Heart left ventricle (tissue), 16 donors: ENCODE data around the gene COL15A1. TPM values are rescaled to one million over a fixed set of nuclear protein-coding genes. Genes with fewer than 3 reads are reported as not detected.

Source experiments
- ATAC-seq, 4 donors: fragments of 200-7000 bp; cut with Tn5 transposase; one replicate each; pipeline ENCODE4 v1.9.1; 2020 to 2022; ENCODE audit warnings: moderate library complexity in 4 of 4, mild to moderate bottlenecking in 3 of 4, moderate number of reproducible peaks in 1 of 4
- DNase-seq, 5 donors: peaks; one replicate each; pipeline ENCODE4 v3.0.0-alpha.2; 2020
- H3K27ac ChIP-seq, 12 donors: fragments of 200-600 bp; sonication (generic) in 4 of 12; one replicate each; pipeline versions ENCODE4 v1.5.0 to v1.8.0; 2016 to 2022; ENCODE audit warnings: mild to moderate bottlenecking in 2 of 12
- H3K27me3 ChIP-seq, 9 donors: fragments of 200-600 bp; sonication (generic) in 2 of 9; one replicate each; pipeline versions ENCODE4 v1.5.1 to v1.8.0; 2016 to 2022; ENCODE audit warnings: mild to moderate bottlenecking in 3 of 9
- H3K36me3 ChIP-seq, 9 donors: fragments of 200-600 bp; sonication (generic) in 2 of 9; one replicate each; pipeline versions ENCODE4 v1.5.0 to v1.8.0; 2018 to 2022; ENCODE audit warnings: mild to moderate bottlenecking in 2 of 9
- H3K4me1 ChIP-seq, 12 donors: fragments of 200-600 bp; sonication (generic) in 4 of 12; one replicate each; pipeline versions ENCODE4 v1.5.0 to v1.8.0; 2016 to 2022; ENCODE audit warnings: mild to moderate bottlenecking in 3 of 12
- H3K4me3 ChIP-seq, 12 donors: fragments of 200-600 bp; sonication (generic) in 4 of 12; one replicate each; pipeline versions ENCODE4 v1.5.0 to v1.8.0; 2017 to 2022; ENCODE audit warnings: mild to moderate bottlenecking in 9 of 12, moderate library complexity in 4 of 12
- H3K9me3 ChIP-seq, 12 donors: fragments of 200-600 bp; sonication (generic) in 4 of 12; one replicate each; pipeline versions ENCODE4 v1.5.0 to v1.8.0; 2016 to 2022; ENCODE audit warnings: mild to moderate bottlenecking in 1 of 12
- CTCF ChIP-seq, 12 donors: fragments of 200-600 bp; sonication (generic) in 4 of 12; IDR thresholded peaks; one replicate each; pipeline versions ENCODE4 v1.5.0 to v1.8.0; 2018 to 2022; ENCODE audit warnings: antibody characterized with exemption in 12 of 12, mild to moderate bottlenecking in 5 of 12
- POLR2A ChIP-seq, 2 donors: fragments of 450-650 bp; IDR thresholded peaks; one replicate each; pipeline ENCODE4 v1.6.1; 2017; ENCODE audit warnings: antibody characterized with exemption in 2 of 2, mild to moderate bottlenecking in 2 of 2, moderate library complexity in 2 of 2
- WGBS, 4 donors: extraction: QIAGEN DNeasy Blood & Tissue Kit in 2 of 4; methylation state at CpG; one replicate each; pipeline versions ENCODE4 v1.1.5 to v1.1.7; 2013 to 2018; 5-methylcytosine and 5-hydroxymethylcytosine counted together
- intact Hi-C, 10 donors: fragments of 100-400 bp; cut with DNase I; formaldehyde crosslinking; loops; one replicate each; pipeline versions ENCODE4 v1.11.1 to v1.14.2; 2022
- polyA plus RNA-seq, 2 donors: library from polyadenylated mRNA; stranded (reverse); fragments of 200-250 nt; gene quantifications; one replicate each; pipeline ENCODE4 v1.2.3, GENCODE V29; 2013
- total RNA-seq, 9 donors: library from RNA; depleted of rRNA in 2 of 9; stranded (reverse); fragments of >200 nt in 2 of 9; fragmentation: NEBNext Ultra II Directional in 3 of 9; extraction: Animal tissue kit (Norgen Biotek cat#: 25700) in 3 of 9; gene quantifications; one replicate each; pipeline versions ENCODE4 v1.1.0 to v1.2.4, GENCODE V29; 2016 to 2023
- donor health status: ischemic (EF 13 %, LVEDD 7.1; RV severe dilation, severe dysfunction).
- donor health status: healthy with polysubstance abuse.
- donor health status: DM: no; HTN: yes; CAD: no.
- donor health status: DM: no; HTN: no; CAD: no.
- donor health status: ischemic (EF 25% LVEDD 6.9; RV normal size, moderate dysfunction).
- donor health status: ischemic (EF 25% LVEDD 5.7; RV mildly dilated, moderate dysfunction).
- donor health status: healthy.
- donor health status: DM: yes; HTN: yes; CAD: no.
- donor health status: ischemic (EF 35%, LVEDD 5.7; RV mildly dilated, moderate dysfunction).
- donor health status: nonischemic (EF 11% LVEDD 7.7; RV severe dilation, severe dysfunction).
- donor health status: DM: yes; HTN: yes; CAD: no.
- donor health status: PGD.
- donor health status: ischemic (EF 29% LVEDD 5.4; RV normal size, mild dysfunction).
- donor health status: nonischemic (EF 23%, LVEDD 6.1; RV moderate dilation, normal function).

COL15A1 gene
- total and polyA plus RNA-seq, 11 donors: 12.4 to 81.0 (median 38.8) TPM

- intact Hi-C loops: no loop called here
- Histone ChIP-seq H3K4me1 (peaks cover 0 to 50% (median 12%) of the 10 kb centered on the region in 12 donors), H3K36me3 (peaks cover 0 to 98% (median 26%) of the 10 kb centered on the region in 9 donors)
Measured at GRCh38 chr9:99060621-99061020, 116.9 kb downstream of the COL15A1 start.

GRCh38 chr9:99062549-99062948 is 118.8 kb downstream of the COL15A1 start:
- H3K9me3 ChIP-seq: no peaks in the 10 kb centered on the region
- H3K27ac ChIP-seq: no peak overlapping the region
- peaks cover 0 to 31% (median 12%) of the 10 kb centered on the region in 12 donors for H3K4me1 ChIP-seq
- H3K4me3 ChIP-seq: no peak overlapping the region
- no peaks in the 10 kb centered on the region for H3K27me3 ChIP-seq
- WGBS, 4 donors: 97 to 100% (median 99%) methylated on average over 1 of the region's 1 CpG
- TF ChIP-seq CTCF (IDR thresholded peaks at IDR 0.05) (no peak), POLR2A (IDR thresholded peaks at IDR 0.05) (no peak)
- ATAC-seq (no peak), DNase-seq (no peak)
- peaks cover 0 to 98% (median 15%) of the 10 kb centered on the region in 9 donors for H3K36me3 ChIP-seq
- intact Hi-C loops: no loop called here

More at GRCh38 chr9:99060621-99061020, 116.9 kb downstream of the COL15A1 start:
- Histone ChIP-seq H3K4me3 (no peak overlapping the region), H3K9me3 (no peaks in the 10 kb centered on the region), H3K27me3 (no peaks in the 10 kb centered on the region), H3K27ac (peak overlapping the region in 3 of 12 donors; percentile 72 to 92 (median 78))
- TF ChIP-seq CTCF (IDR thresholded peaks at IDR 0.05) (no peak), POLR2A (IDR thresholded peaks at IDR 0.05) (no peak)
- WGBS, 4 donors: 91 to 94% (median 92%) methylated on average over 2 of the region's 2 CpGs
- no peak for ATAC-seq
- DNase-seq: no peak

- no peak for ATAC-seq
- Histone ChIP-seq H3K27me3 (no peaks in the 10 kb centered on the region), H3K27ac (no peak overlapping the region), H3K9me3 (no peaks in the 10 kb centered on the region), H3K36me3 (peaks cover 0 to 99% (median 15%) of the 10 kb centered on the region in 9 donors), H3K4me3 (no peak overlapping the region), H3K4me1 (peaks cover 0 to 23% (median 11%) of the 10 kb centered on the region in 12 donors)
- intact Hi-C loops: no loop called here
- 98 to 100% (median 100%) methylated on average over 1 of the region's 1 CpG for WGBS, 4 donors
- TF ChIP-seq POLR2A (IDR thresholded peaks at IDR 0.05) (no peak), CTCF (IDR thresholded peaks at IDR 0.05) (no peak)
- DNase-seq: no peak
Measured at GRCh38 chr9:99063522-99063921, 119.8 kb downstream of the COL15A1 start.

GRCh38 chr9:99066571-99066970 is 122.9 kb downstream of the COL15A1 start:
- intact Hi-C loops: no loop called here
- no peak overlapping the region for H3K4me3 ChIP-seq
- no peak overlapping the region for H3K27ac ChIP-seq
- H3K36me3 ChIP-seq: peaks cover 0 to 96% (median 15%) of the 10 kb centered on the region in 9 donors
- H3K9me3 ChIP-seq: no peaks in the 10 kb centered on the region
- H3K27me3 ChIP-seq: no peaks in the 10 kb centered on the region
- ATAC-seq (no peak), DNase-seq (no peak)
- TF ChIP-seq CTCF (IDR thresholded peaks at IDR 0.05): no peak
- TF ChIP-seq POLR2A (IDR thresholded peaks at IDR 0.05): no peak
- WGBS, 4 donors: 62 to 83% (median 77%) methylated on average over 3 of the region's 3 CpGs
- peaks cover 0 to 29% (median 14%) of the 10 kb centered on the region in 12 donors for H3K4me1 ChIP-seq
